ENCODE data around the gene ZBTB4. TPM values are rescaled to one million over a fixed set of nuclear protein-coding genes. Genes with fewer than 3 reads are reported as not detected.

ZBTB4 gene
- total RNA-seq, 1 experiment from 2014 or later = 17.1 TPM

- peak within 1 kb of the TSS; percentile 54 to 64 for H3K4me3 ChIP-seq (replicated peaks in 1 of 2; ENCODE audit: low read depth in 1 of 2, low read length in 2 of 2)
- intact Hi-C loops (cut with micrococcal nuclease) = loop anchor here (2.0 kb wide), 2 partner anchors 40 to 116 kb away; partner anchors contain the start of genes POLR2A and SENP3
These were observed 34.5 kb downstream of the ZBTB4 start, which contains the start of gene CHRNB1 for GRCh38 chr17:7444682-7445618. TSS of gene CHRNB1 (plus strand) at chr17:7445061. CDS start at chr17:7445128, 67 bp downstream.

More at GRCh38 chr17:7444682-7445618, 34.5 kb downstream of the ZBTB4 start, which contains the start of gene CHRNB1:
- Histone ChIP-seq H3K36me3 (ENCODE audit: control insufficient read depth in 1 of 2, insufficient read depth in 2 of 2, low read length in 2 of 2) (no peaks in the 10 kb centered on the region), H2AFZ (ENCODE audit: low read depth, low read length, poor library complexity, severe bottlenecking) (peak within 1 kb of the TSS; percentile 68), H3K27ac (ENCODE audit: low read depth, low read length) (peak within 1 kb of the TSS; percentile 70), H3K27me3 (ENCODE audit: insufficient read depth, low read length) (no peaks in the 10 kb centered on the region), H3K4me2 (ENCODE audit: low read length) (peak within 1 kb of the TSS; percentile 98), H3K9me2 (ENCODE audit: insufficient read depth) (no peaks in the 10 kb centered on the region), H4K20me1 (ENCODE audit: insufficient read depth) (no peaks in the 10 kb centered on the region), H3K4me1 (ENCODE audit: control insufficient read depth in 1 of 2, insufficient read depth in 2 of 2, low read length in 2 of 2) (peaks cover 17 to 26% of the 10 kb centered on the region in 2 experiments), H3K9me3 (ENCODE audit: control insufficient read depth in 1 of 2, insufficient read depth in 1 of 2, low read depth in 1 of 2, low read length in 2 of 2) (no peaks in the 10 kb centered on the region), H3K79me2 (ENCODE audit: insufficient read depth, low read length) (no peaks in the 10 kb centered on the region), H3K9ac (ENCODE audit: low read length) (peak within 1 kb of the TSS; percentile 64)
- ChIA-PET CTCF (interaction anchor here (0.7 to 3.0 kb wide), 2 partner anchors 9 to 107 kb away, joined by 3 to 28 read pairs; partner anchors contain the start of gene TMEM102), RAD21 (ENCODE audit: low non-redundant PET in 1 of 2, low total read pairs in 2 of 2, uncharacterized antibody in 2 of 2, unreplicated experiment in 2 of 2) (interaction anchor here in 1 of 2 experiments (0.7 kb wide), 1 partner anchor 68 kb away, joined by 3 read pairs; no protein-coding TSS in a partner anchor), POLR2A (interaction anchor here (1.0 to 2.6 kb wide), 5 partner anchors 9 to 42 kb away, joined by 3 to 19 read pairs (median 4); partner anchors contain the start of genes SLC35G6, TMEM102 and TMEM256)
- TF ChIP-seq EZH2 (IDR thresholded peaks at IDR 0.05) (no peak), TCF7L2 (IDR thresholded peaks at IDR 0.05; ENCODE audit: borderline replicate concordance, extremely low read depth, insufficient read depth, insufficient read length) (no peak), RAD21 (IDR thresholded peaks at IDR 0.05; ENCODE audit: low read depth) (no peak), CBX3 (IDR thresholded peaks at IDR 0.05; ENCODE audit: low read depth) (no peak), YY1 (IDR thresholded peaks at IDR 0.05; ENCODE audit: extremely low read depth, insufficient replicate concordance, low read depth, low read length) (no peak), ZBTB33 (IDR thresholded peaks at IDR 0.05; ENCODE audit: extremely low read depth, insufficient replicate concordance, low read length) (no peak), POLR2AphosphoS5 (IDR thresholded peaks at IDR 0.05; ENCODE audit: low read depth, low read length) (peak; percentile 28)
- TSS peak; percentile 26 for BruUV-seq (replicated peaks)
- DNase-seq (ENCODE audit: low read depth, low spot score) (peak; percentile 52), ATAC-seq (peak; percentile 91)

Data from HCT116 (cell line).